HG03025 (cell line): ENCODE results near the gene GBX1.

ENCODE experiments used
- ATAC-seq: cut with Tn5 transposase; IDR thresholded peaks from one replicate; pipeline ENCODE4 v1.9.1; 2021; ENCODE audit warnings: mild to moderate bottlenecking, moderate library complexity; ENCODE audit not compliant: unreplicated experiment, low FRiP score

Gene GBX1

GRCh38 chr7:151195616-151196450 is 28.3 kb upstream of the GBX1 start:
- no peak for ATAC-seq

- ATAC-seq = no peak
Measured at GRCh38 chr7:151194188-151194587, 26.7 kb upstream of the GBX1 start.

GRCh38 chr7:151193203-151193978 is 25.9 kb upstream of the GBX1 start:
- ATAC-seq = no peak

- ATAC-seq = no peak
Measured at GRCh38 chr7:151192002-151192539, 24.6 kb upstream of the GBX1 start.

- no peak for ATAC-seq
Measured at GRCh38 chr7:151191544-151191943, 24.1 kb upstream of the GBX1 start.

- no peak for ATAC-seq
Measured at GRCh38 chr7:151189038-151189437, 21.5 kb upstream of the GBX1 start.

- no peak for ATAC-seq
Measured at GRCh38 chr7:151188252-151188542, 20.7 kb upstream of the GBX1 start.

GRCh38 chr7:151187409-151188251 is 20.1 kb upstream of the GBX1 start:
- no peak for ATAC-seq

GRCh38 chr7:151186640-151187408 is 19.3 kb upstream of the GBX1 start, which contains the start of gene ASB10:
Gene ASB10, minus strand, starts transcription at chr7:151187250. Its CDS starts 120 bp downstream, at chr7:151187130.
- no peak for ATAC-seq

GRCh38 chr7:151185762-151186639 is 18.5 kb upstream of the GBX1 start:
- no peak for ATAC-seq

GRCh38 chr7:151181011-151181431 is 13.5 kb upstream of the GBX1 start:
- no peak for ATAC-seq

- no peak for ATAC-seq
Measured at GRCh38 chr7:151179946-151180345, 12.5 kb upstream of the GBX1 start.

GRCh38 chr7:151179287-151179860 is 11.9 kb upstream of the GBX1 start:
- ATAC-seq = no peak

- no peak for ATAC-seq
Measured at GRCh38 chr7:151178831-151179230, 11.3 kb upstream of the GBX1 start.

- ATAC-seq = no peak
Measured at GRCh38 chr7:151178236-151178635, 10.7 kb upstream of the GBX1 start.

- no peak for ATAC-seq
Measured at GRCh38 chr7:151177310-151177709, 9.8 kb upstream of the GBX1 start.

GRCh38 chr7:151176401-151176800 is 8.9 kb upstream of the GBX1 start:
- ATAC-seq = no peak

- ATAC-seq = no peak
Measured at GRCh38 chr7:151175793-151176311, 8.4 kb upstream of the GBX1 start.
